ENCODE results near the gene ZNF638.
"Not testable (repeated sequence)": the region's sequence is repeated elsewhere in the genome, so short reads cannot be mapped to it uniquely, and the experiment has no call there.

The ZNF638 gene

DNA sequence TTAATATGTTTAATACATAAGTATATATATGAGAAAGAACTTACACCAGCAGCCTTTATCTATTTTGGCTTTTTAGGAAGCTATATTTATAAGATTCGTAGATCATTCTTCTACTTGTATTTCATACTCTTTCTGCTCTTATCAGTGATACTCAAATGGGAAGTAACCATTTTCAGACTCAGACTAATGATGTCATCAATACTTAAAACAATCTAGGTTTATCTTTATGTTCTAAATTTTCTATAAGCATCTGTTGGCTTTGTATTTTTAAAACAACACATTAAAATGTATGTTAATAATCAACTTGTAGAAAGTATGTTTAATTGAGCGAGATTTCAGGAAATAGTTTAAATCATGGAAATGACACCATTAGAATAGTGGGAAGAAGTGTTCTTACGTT lies 70.8 kb downstream of the ZNF638 start:
- no peak for DNase-seq

DNA sequence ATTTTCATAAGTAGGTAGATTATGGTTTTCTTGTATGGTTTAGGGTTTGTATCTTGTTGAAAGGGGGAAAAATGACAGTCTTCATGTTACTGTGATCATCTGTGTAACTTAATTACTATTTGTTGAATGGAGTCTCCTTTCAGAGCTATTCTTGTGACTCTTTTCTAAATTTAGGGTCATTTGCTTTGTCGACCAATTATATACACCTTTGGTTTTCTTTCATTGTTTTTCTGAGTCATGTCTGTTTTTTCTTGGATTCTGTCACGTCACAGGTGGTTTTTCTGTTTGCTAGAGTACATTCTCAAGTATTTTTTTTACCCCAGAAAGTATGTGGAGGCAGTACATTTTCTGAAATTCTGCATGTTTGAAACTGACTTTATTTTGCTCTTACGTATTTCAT lies 78.0 kb downstream of the ZNF638 start:
- no peak for DNase-seq

- DNase-seq: no peak
These were observed 79.1 kb downstream of the ZNF638 start for GRCh38 chr2:71410696-71411095.

DNA sequence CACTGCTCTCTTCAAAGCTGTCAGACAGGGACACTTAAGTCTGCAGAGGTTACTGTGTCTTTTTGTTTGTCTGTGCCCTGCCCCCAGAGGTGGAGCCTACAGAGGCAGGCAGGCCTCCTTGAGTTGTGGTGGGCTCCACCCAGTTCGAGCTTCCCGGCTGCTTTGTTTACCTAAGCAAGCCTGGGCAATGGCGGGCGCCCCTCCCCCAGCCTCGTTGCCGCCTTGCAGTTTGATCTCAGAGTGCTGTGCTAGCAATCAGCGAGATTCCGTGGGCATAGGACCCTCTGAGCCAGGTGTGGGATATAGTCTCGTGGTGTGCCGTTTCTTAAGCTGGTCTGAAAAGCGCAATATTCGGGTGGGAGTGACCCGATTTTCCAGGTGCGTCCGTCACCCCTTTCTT lies 85.3 kb downstream of the ZNF638 start:
- not testable (repeated sequence) for DNase-seq

DNA sequence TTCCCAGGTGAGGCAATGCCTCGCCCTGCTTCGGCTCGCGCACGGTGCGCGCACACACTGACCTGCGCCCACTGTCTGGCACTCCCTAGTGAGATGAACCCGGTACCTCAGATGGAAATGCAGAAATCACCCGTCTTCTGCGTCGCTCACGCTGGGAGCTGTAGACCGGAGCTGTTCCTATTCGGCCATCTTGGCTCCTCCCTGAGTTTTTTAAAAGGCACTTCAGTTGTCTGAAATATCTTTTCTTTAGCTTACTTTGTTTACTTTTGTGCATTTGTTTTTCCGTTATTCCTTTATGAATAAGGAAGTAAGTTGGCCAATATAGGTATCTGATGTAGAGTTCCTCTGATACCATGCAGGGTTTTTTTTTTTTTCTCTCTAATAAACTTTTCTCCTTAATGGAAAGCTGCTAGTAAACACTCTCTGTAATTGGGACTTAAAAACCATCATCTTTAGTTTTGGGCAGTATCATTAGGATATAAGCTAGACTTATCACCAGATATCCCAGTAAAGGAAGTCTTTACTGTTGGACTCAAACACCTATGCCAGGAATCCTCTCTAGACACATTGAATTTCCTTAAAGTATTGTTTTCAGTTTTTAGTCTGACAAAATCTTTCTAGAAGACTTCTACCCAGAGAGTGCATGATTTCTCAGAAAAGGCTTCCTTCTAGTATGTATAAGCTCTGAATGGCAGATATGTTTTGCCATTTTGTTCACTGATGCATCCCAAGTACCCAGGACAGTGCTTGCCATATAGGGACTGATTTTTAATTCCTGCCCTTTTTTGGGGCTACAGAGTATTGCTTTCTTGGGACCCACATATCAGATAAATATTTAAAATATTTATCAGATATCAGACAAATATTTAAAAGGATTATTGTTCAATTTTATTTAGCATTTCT lies 86.0 kb downstream of the ZNF638 start:
- DNase-seq: peak; percentile 24

DNA sequence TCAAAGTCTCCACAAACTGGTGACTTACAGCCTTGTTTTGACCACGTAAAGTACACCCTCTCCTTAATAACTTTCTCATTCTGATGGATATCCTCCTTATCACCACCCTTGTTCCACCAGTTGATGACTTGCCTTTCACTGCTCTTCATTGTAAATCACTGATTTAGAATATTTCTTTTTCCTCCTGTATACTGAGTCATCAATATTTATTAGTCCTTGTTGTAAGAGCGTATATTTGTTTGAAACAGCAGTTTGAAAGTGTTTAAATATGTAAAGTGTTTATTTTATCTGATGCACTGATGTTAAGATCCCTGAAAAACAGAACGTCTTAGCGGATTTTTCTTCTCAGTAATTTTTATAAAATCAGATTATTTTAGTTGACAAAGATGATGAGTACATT lies 87.6 kb downstream of the ZNF638 start:
- no peak for DNase-seq

DNA sequence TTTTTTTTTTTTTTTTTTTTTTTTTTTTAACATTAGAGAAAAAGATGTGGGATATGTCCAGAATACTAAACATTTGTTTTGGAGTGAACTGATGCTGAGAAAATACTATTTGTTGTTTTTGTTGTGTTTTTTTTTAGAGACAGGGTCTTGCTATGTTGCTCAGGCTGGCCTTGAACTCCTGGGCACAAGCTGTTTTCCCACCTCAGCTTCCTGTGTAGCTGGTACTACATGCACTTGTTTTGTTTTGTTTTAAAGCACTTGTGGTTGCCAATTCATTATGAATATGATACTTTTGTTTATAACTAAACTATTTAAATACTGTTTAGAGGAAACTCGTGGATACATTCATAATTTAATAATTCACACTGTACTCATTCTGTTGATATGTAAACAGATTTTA lies 88.4 kb downstream of the ZNF638 start:
- DNase-seq: no peak

DNA sequence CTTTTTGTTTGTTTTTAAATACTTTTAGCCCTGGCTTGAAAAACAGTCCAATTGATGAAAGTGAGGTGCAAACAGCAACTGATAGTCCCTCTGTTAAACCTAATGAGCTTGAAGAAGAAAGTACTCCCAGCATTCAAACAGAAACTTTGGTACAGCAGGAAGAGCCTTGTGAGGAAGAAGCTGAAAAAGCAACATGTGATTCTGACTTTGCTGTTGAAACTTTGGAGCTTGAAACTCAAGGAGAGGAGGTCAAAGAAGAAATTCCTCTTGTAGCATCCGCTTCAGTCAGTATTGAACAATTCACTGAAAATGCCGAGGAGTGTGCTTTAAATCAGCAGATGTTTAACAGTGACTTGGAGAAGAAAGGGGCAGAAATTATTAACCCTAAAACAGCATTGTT lies 91.2 kb downstream of the ZNF638 start:
- DNase-seq: no peak

DNA sequence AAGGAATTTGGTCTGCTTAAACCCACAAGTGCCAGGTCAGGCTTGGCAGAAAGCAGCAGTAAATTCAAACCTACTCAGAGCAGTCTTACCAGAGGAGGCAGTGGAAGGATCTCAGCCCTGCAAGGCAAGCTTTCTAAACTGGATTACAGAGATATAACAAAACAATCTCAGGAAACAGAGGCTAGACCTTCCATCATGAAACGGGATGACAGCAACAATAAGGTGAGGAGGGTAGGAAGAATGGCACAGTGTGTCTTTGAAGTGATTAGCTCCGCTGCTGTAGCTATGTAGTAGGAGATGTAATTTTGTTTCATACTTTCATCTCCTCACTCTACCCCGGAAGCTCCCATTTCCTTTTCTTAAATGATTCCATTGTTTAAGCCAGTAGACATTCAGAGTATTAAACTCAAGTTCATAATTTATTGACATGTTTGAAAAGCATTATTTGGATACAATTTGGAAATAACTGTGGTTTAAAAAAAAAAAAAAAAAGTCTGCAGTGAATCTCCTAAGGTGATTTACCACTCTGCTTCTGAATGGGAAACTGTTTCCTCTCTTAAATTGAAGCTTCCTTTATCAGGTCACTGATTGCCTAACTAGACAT lies 92.3 kb downstream of the ZNF638 start:
- no peak for DNase-seq

GRCh38 chr2:71426721-71427120 lies 95.1 kb downstream of the ZNF638 start:
- no peak for DNase-seq

DNA sequence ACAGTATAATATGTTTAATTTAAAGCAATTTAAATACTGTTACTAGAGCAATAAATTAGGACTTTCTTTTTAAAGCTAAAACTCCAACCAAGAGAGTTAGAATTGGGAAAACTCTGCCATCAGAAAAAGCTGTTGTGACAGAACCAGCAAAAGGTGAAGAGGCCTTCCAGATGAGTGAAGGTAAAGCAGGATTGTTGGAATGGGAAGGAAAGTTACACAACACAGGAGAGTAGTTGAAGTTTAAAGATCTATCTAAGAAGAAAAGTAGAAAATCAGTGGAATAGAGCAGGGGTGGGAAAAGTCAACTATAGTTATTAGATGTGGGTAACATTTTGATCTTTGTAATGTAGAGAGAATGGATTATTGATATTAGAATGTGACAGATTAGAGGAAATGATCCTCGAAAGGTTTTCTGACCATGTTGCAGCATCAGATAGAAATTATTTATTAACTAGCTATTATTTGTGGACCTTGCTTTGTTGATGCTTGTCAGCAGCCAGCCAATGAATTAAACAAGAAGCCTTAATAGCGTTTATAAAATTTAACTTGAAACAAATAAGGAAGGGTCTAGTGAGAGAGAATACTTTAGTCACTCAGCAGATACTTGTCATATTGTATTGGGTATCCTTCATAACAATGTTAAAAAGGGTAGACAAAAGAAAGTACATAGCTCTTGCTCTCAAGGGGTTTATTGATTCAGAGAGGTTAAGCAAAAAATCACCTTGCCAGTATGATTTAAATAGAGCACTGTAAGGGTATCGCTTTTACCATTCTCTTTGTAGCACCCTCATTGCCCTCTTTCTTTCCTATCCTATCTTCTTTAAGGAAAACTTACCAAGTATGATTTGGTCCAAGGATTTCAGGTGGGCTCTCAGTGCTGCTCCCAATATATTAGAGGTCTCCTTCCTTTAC lies 97.1 kb downstream of the ZNF638 start:
- no peak for DNase-seq

GRCh38 chr2:71445142-71445541 lies 113.6 kb downstream of the ZNF638 start:
- not testable (repeated sequence) for DNase-seq

GRCh38 chr2:71446505-71446904 lies 114.9 kb downstream of the ZNF638 start:
- no peak for DNase-seq

DNA sequence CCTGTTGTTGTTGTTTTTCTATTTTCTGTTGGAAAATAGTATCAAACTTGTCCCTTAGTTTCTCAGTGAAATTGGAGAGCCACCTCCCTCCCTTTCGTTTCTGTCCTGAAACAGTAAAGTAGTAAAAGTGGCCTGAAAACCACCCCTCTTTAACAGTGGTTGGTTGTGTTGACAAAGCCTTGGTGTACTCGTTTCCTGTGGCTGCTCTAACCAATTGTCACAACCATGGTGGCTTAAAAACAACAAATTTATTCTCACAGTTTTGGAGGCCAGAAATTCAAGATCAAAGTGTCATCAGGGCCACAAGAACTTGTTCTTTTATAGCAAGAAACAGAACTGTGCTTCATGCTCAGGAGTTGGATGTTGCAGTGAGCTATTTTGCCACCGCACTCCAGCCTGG lies 117.8 kb downstream of the ZNF638 start:
- no peak for DNase-seq

GRCh38 chr2:71451705-71452104 lies 120.1 kb downstream of the ZNF638 start:
- no peak for DNase-seq

DNA sequence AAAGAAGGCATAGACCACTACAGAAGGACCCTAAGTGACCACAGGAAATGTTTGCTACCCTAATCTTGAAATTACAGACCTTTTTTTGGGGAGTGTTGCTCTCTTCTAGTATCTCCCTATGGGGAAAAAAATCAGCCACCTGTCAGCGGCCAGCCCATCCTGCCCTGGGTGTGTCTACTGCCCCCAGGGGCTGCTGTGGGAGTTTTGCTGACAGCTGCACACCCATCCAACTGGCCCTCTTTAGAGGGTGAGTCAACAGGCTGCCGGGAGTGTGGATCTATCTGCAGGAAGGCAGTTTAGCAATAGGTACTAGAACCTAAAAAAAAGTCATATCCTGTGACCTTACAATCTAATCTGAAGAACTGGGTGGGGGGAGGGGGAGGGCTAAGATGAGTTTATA lies 121.0 kb downstream of the ZNF638 start:
- peak; percentile 21 for DNase-seq

GRCh38 chr2:71453404-71454220 lies 122.0 kb downstream of the ZNF638 start, which contains the start of gene DYSF:
Gene DYSF, plus strand, starts transcription at chr2:71453561.
- peak; percentile 60 for DNase-seq

DNA sequence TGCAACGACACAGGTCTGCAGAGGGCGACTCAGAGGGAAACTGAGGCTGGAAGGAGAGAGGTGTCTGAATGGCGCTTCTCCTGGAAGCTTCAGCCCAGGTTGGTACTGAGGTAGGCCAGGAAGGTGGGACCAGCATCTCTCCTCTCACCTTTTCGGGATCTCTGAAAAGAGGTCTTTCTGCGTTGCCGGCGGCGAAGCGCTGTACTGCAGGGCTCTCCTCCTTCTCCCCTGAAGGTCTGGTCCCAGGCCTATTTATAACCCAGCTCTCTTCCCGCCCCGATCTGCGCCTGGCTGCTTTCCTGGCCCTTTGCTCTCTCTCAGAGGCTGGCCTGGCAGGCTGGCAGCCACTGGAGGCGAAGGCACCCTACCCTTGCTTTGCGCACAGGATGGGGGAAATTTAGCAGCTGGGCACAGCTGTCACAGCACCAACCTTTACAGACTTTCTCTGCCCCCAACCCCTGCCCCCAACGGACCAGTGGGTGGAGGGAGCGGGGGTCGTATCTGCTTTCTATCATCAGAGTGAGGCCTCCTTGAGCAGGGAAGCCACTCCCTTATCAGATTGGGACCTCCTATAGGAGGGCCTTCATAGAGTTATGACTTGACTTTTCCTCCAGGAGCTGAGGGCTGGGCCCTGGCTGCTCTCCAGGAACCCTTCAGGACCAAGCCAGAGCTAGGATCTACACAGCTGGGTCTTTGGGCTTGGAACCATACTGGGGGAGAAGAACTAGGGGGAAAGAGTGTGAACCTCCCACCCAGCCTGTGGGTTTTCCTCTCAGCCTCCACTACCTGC lies 122.8 kb downstream of the ZNF638 start:
- no peak for DNase-seq

DNA sequence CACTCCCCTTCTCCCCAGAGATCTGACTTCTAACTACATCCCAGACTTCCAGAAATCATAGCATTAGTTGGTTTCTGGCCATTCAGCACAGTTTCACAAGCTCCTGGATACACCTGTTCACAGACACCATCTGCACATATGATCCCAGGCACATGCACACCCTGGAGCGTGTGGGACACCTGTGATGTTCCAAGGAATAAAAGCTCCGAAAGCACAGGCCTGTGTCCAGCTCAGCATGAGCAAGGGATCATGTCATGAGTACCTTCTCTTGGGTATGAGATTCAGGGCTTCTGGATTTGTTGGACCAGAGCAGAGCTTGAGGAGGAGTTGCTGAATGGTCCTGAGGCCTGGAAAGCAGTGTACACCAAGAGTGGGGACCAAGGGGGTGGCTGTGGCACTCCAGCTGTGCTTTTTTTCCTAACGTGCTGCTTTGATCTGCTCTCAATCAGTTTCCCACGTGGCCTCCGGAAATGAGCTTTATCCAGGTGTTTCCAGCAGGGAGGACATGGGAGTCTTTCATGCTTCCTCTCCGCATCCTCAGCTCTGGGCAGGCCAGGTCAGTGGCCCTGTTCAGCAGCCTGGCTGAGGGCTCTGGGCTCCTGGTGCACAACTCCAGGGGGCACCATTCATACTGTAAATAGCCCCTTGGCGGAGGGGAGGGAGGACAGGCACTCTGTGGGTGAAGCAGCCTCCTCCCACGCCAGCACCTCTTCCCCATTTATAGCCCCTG lies 123.6 kb downstream of the ZNF638 start:
- no peak for DNase-seq

GRCh38 chr2:71455741-71456569 lies 124.4 kb downstream of the ZNF638 start:
- DNase-seq: peak; percentile 26
